Kidney capillary endothelial cell (primary cell): ENCODE data around the gene CAMK2D.

Source experiments
- DNase-seq: peaks from one replicate; pipeline ENCODE4 v3.0.0-alpha.2; 2018; ENCODE audit warnings: low spot score

CAMK2D gene

GRCh38 chr4:113762186-113763028 is 869 bp upstream of the CAMK2D start:
- DNase-seq = peak; percentile 98

- DNase-seq = peak; percentile 42
Observed at GRCh38 chr4:113760795-113761619, 531 bp downstream of the CAMK2D start.

GRCh38 chr4:113760094-113760794 is 1.3 kb downstream of the CAMK2D start:
- DNase-seq = peak; percentile 35

- DNase-seq = no peak
Observed at GRCh38 chr4:113759696-113760093, 1.8 kb downstream of the CAMK2D start.

GRCh38 chr4:113758372-113758771 is 3.2 kb downstream of the CAMK2D start:
- no peak for DNase-seq

- no peak for DNase-seq
Observed at GRCh38 chr4:113757486-113757885, 4.1 kb downstream of the CAMK2D start.

- peak; percentile 74 for DNase-seq
Observed at GRCh38 chr4:113756005-113756410, 5.5 kb downstream of the CAMK2D start.

GRCh38 chr4:113750734-113751133 is 10.8 kb downstream of the CAMK2D start:
- DNase-seq = no peak

GRCh38 chr4:113750296-113750695 is 11.2 kb downstream of the CAMK2D start:
- DNase-seq = no peak

GRCh38 chr4:113749178-113749577 is 12.4 kb downstream of the CAMK2D start:
- DNase-seq = no peak

- no peak for DNase-seq
Observed at GRCh38 chr4:113747949-113748348, 13.6 kb downstream of the CAMK2D start.

- no peak for DNase-seq
Observed at GRCh38 chr4:113745711-113746110, 15.8 kb downstream of the CAMK2D start.

GRCh38 chr4:113744667-113745240 is 16.8 kb downstream of the CAMK2D start:
- DNase-seq = no peak

- no peak for DNase-seq
Observed at GRCh38 chr4:113743690-113744089, 17.8 kb downstream of the CAMK2D start.

- no peak for DNase-seq
Observed at GRCh38 chr4:113742643-113743042, 18.9 kb downstream of the CAMK2D start.

- no peak for DNase-seq
Observed at GRCh38 chr4:113741956-113742355, 19.6 kb downstream of the CAMK2D start.

- no peak for DNase-seq
Observed at GRCh38 chr4:113740857-113741379, 20.6 kb downstream of the CAMK2D start.

- no peak for DNase-seq
Observed at GRCh38 chr4:113739197-113739596, 22.3 kb downstream of the CAMK2D start.

- DNase-seq = no peak
Observed at GRCh38 chr4:113738251-113738650, 23.3 kb downstream of the CAMK2D start.

GRCh38 chr4:113733685-113734084 is 27.9 kb downstream of the CAMK2D start:
- no peak for DNase-seq

GRCh38 chr4:113732967-113733527 is 28.5 kb downstream of the CAMK2D start:
- no peak for DNase-seq
